PC-9 (cell line): ENCODE measurements around the gene ADGRF1.

Source experiments
- CTCF ChIP-seq: fragments of 200-600 bp; sonication (generic); conservative IDR thresholded peaks from 2 replicates; pipeline ENCODE4 v1.6.1; 2017; ENCODE audit warnings: mixed run types, antibody characterized with exemption, mild to moderate bottlenecking, moderate library complexity
- EZH2 ChIP-seq: fragments of 200-600 bp; sonication (generic); IDR thresholded peaks from 2 replicates; pipeline ENCODE4 v1.8.0; 2017; ENCODE audit warnings: antibody characterized with exemption, low read depth

GRCh38 chr6:47076422-47077344, 34.6 kb upstream of the ADGRF1 start:
- TF ChIP-seq CTCF = no peak
- no peak for TF ChIP-seq EZH2
